HepG2 (cell line): ENCODE measurements around the gene PIGZ. TPM values are rescaled to one million over a fixed set of nuclear protein-coding genes. Genes with fewer than 3 reads are reported as not detected.
"Not testable (repeated sequence)": the region's sequence is repeated elsewhere in the genome, so short reads cannot be mapped to it uniquely, and the experiment has no call there.

ENCODE experiments used
- ATAC-seq: fragments of 200-7000 bp; cut with Tn5 transposase; 3 replicates; pipeline ENCODE4 v1.9.1; 2020; ENCODE audit warnings: mild to moderate bottlenecking, moderate library complexity
- BruUV-seq: library from RNA; stranded (reverse); fragments of 400-500 nt; replicated peaks from 2 replicates; lab custom pipeline; 2021; lab: Mats Ljungman, UMichigan
- CTCF ChIA-PET: fragments of 300-600 bp; formaldehyde crosslinking; extraction: SDS; loops from one replicate; lab custom pipeline; 2021; ENCODE audit warnings: low total read pairs, inconsistent platforms, low intra/inter-chr PET ratio; lab: Yijun Ruan, JAX
- POLR2A ChIA-PET: fragments of 350-600 bp; sonication (Branson Sonifier 250); formaldehyde crosslinking; loops from one replicate; lab custom pipeline; 2020; ENCODE audit warnings: antibody characterized with exemption, inconsistent platforms; lab: Yijun Ruan, JAX
- DNase-seq: peaks from one replicate; pipeline ENCODE4 v3.0.0-alpha.2; 2015; ENCODE audit warnings: low spot score
- FAIRE-seq: peaks from 3 replicates; lab custom pipeline; 2011; peaks lifted over from hg19 to GRCh38; lab: Jason Lieb, UNC
- H2AFZ ChIP-seq: one replicate; pipeline ENCODE4 v1.6.1; 2011; ENCODE audit warnings: low read length, inconsistent platforms
- H3K27ac ChIP-seq: fragments of 300-600 bp; 3 replicates; pipeline ENCODE4 v1.8.0; 2011; ENCODE audit warnings: mixed run types, mild to moderate bottlenecking, mixed read lengths, low read length, inconsistent platforms; ENCODE audit not compliant: insufficient read depth; ENCODE audit errors: extremely low read length
- H3K27me3 ChIP-seq, 2 experiments: fragments of 200-600 bp in 1 of 2; 2 replicates in 1 of 2; 3 replicates in 1 of 2; pipeline versions ENCODE4 v1.6.0 to v1.8.0; 2011; ENCODE audit warnings: low read length in 2 of 2, mild to moderate bottlenecking in 2 of 2, moderate library complexity in 2 of 2, inconsistent platforms in 1 of 2; ENCODE audit not compliant: insufficient read depth in 2 of 2, control insufficient read depth in 1 of 2
- H3K36me3 ChIP-seq, 2 experiments: fragments of 200-600 bp in 1 of 2; replicated peaks in 1 of 2; 2 replicates in 1 of 2; 3 replicates in 1 of 2; pipeline versions ENCODE4 v1.5.1 to v1.8.0; 2011; ENCODE audit warnings: low read length in 2 of 2, inconsistent platforms in 1 of 2; ENCODE audit not compliant: insufficient read depth in 2 of 2, control insufficient read depth in 1 of 2
- H3K4me1 ChIP-seq: 2 replicates; pipeline ENCODE4 v1.5.1; 2012; ENCODE audit warnings: low read length, inconsistent platforms; ENCODE audit not compliant: insufficient read depth
- H3K4me2 ChIP-seq: 2 replicates; pipeline ENCODE4 v1.6.0; 2011; ENCODE audit warnings: low read depth, low read length, inconsistent platforms
- H3K4me3 ChIP-seq, 3 experiments: fragments of 200-600 bp in 1 of 3; sonication (generic), shearing (Covaris generic) in 1 of 3; replicated peaks in 1 of 3; 2 replicates each; pipeline ENCODE4 v1.5.1; 2011 to 2016; ENCODE audit warnings: low read length in 3 of 3, inconsistent platforms in 2 of 3, low read depth in 2 of 3, mild to moderate bottlenecking in 2 of 3, control low read depth in 1 of 3, mixed read lengths in 1 of 3; ENCODE audit not compliant: insufficient read depth in 1 of 3
- H3K79me2 ChIP-seq: one replicate; pipeline ENCODE4 v1.6.1; 2011; ENCODE audit warnings: low read length, inconsistent platforms; ENCODE audit not compliant: insufficient read depth
- H3K9ac ChIP-seq: 2 replicates; pipeline ENCODE4 v1.6.0; 2011; ENCODE audit warnings: mild to moderate bottlenecking, low read depth, low read length, inconsistent platforms; ENCODE audit not compliant: insufficient read depth
- H3K9me3 ChIP-seq: 2 replicates; pipeline ENCODE4 v1.5.1; 2012; ENCODE audit warnings: mild to moderate bottlenecking, low read length
- H4K20me1 ChIP-seq: 2 replicates; pipeline ENCODE4 v1.6.0; 2011; ENCODE audit warnings: inconsistent platforms, mild to moderate bottlenecking, low read length, moderate library complexity; ENCODE audit not compliant: insufficient read depth
- KDM2A ChIP-seq: sonication (generic); formaldehyde crosslinking; IDR thresholded peaks from 2 replicates; pipeline ENCODE4 v1.4.0; 2020; ENCODE audit warnings: low read depth, missing genetic modification reagents, borderline replicate concordance
- MED1 ChIP-seq: sonication (generic); formaldehyde crosslinking; IDR thresholded peaks from 2 replicates; pipeline ENCODE4 v1.4.0; 2020; ENCODE audit warnings: missing genetic modification reagents
- POLR2AphosphoS5 ChIP-seq: IDR thresholded peaks from 2 replicates; pipeline ENCODE4 v1.6.1; 2012; ENCODE audit warnings: low read depth, low read length
- POLR2G ChIP-seq: fragments of 200-400 bp; formaldehyde crosslinking; IDR thresholded peaks from 2 replicates; pipeline ENCODE4 v1.6.1; 2018; ENCODE audit warnings: mild to moderate bottlenecking, low read depth, low read length, moderate library complexity
- RBFOX2 ChIP-seq: fragments of 200-400 bp; formaldehyde crosslinking; IDR thresholded peaks from 2 replicates; pipeline ENCODE4 v1.6.1; 2017; ENCODE audit warnings: low read depth, mild to moderate bottlenecking, low read length
- SOX5 ChIP-seq: IDR thresholded peaks from 2 replicates; pipeline ENCODE4 v1.6.1; 2016; ENCODE audit warnings: borderline replicate concordance
- SP5 ChIP-seq: IDR thresholded peaks from 2 replicates; pipeline ENCODE4 v1.6.1; 2016; ENCODE audit warnings: low read depth, borderline replicate concordance
- ZFX ChIP-seq: sonication (generic); formaldehyde crosslinking; IDR thresholded peaks from 2 replicates; pipeline ENCODE4 v1.4.0; 2020; ENCODE audit warnings: mild to moderate bottlenecking, low read depth, missing genetic modification reagents, moderate library complexity
- ZNF589 ChIP-seq: sonication (generic); formaldehyde crosslinking; conservative IDR thresholded peaks from 2 replicates; pipeline ENCODE4 v1.8.0; 2022; ENCODE audit warnings: mild to moderate bottlenecking, moderate library complexity, missing genetic modification reagents
- WGBS: methylation state at CpG from one replicate; pipeline ENCODE4 v1.1.6; 2017; ENCODE audit warnings: low lambda C conversion rate; 5-methylcytosine and 5-hydroxymethylcytosine counted together
- in situ Hi-C: cut with HindIII; loops from 2 replicates; pipeline ENCODE4 v1.10.0; 2017; ENCODE audit warnings: low pct_unique_long_range_greater_than_20kb; ENCODE audit not compliant: extremely low pct_ligation_motif_present
- intact Hi-C: fragments of 100-400 bp; cut with micrococcal nuclease; formaldehyde crosslinking; loops from one replicate; pipeline ENCODE4 v1.10.0; 2022; ENCODE audit not compliant: unreplicated experiment
- polyA plus RNA-seq, 8 experiments: library from polyadenylated mRNA; depleted of rRNA in 3 of 8; stranded (reverse) in 7 of 8; unstranded in 1 of 8; fragments of >200 nt; fragmentation: Illumina TruSeq in 4 of 8; extraction: Trizol in 4 of 8; gene quantifications; 2 replicates each; pipeline versions ENCODE4 v1.2.1 to v1.2.3, GENCODE V29; 2011 to 2016; ENCODE audit warnings: low read depth in 4 of 8, missing spikeins in 1 of 8, mixed read lengths in 1 of 8; ENCODE audit not compliant: insufficient read depth in 1 of 8
- total RNA-seq, 5 experiments: library from RNA; depleted of rRNA; stranded (reverse); fragments of >200 nt; fragmentation: Illumina TruSeq; extraction: Trizol; gene quantifications; 2 replicates each; pipeline ENCODE4 v1.2.3, GENCODE V29; 2016; ENCODE audit warnings: low read depth in 1 of 5

PIGZ gene
- total and polyA plus RNA-seq, 2 of the 13 experiments (the other 11 are each of a cell fraction or from before 2014, with no cell fraction given): 4.7 to 60.5 TPM

- TF ChIP-seq SOX5 (0 out of 2 replicates have a peak, but pooled peaks have one; percentile 37), POLR2G (peak; percentile 37), POLR2AphosphoS5 (peak; percentile 7; the same call in 1 of the 2 replicates), ZFX (CRISPR knock-in tag) (0 out of 2 replicates have a peak, but pooled peaks have one; percentile 17), MED1 (peak; percentile 46), KDM2A (peak; percentile 45; the same call in 1 of the 2 replicates), SP5 (CRISPR knock-in tag) (0 out of 2 replicates have a peak, but pooled peaks have one; percentile 12), RBFOX2 (0 out of 2 replicates have a peak, but pooled peaks have one; percentile 33), ZNF589 (CRISPR knock-in tag) (0 out of 2 replicates have a peak, but pooled peaks have one; percentile 22)
- TF ChIP-seq, all 625 proteins: peak for 9; not testable (repeated sequence) for 616
- in situ Hi-C loops, POLR2A ChIA-PET, ATAC-seq, H2AFZ ChIP-seq, H3K36me3 ChIP-seq, BruUV-seq, DNase-seq, CTCF ChIA-PET, FAIRE-seq, H3K9me3 ChIP-seq, H4K20me1 ChIP-seq, H3K27me3 ChIP-seq, intact Hi-C loops: not testable (repeated sequence)
- H3K4me2 ChIP-seq: peak overlapping the region; percentile 96
- H3K4me1 ChIP-seq: peaks cover 77% of the 10 kb centered on the region
- peaks cover 47% of the 10 kb centered on the region for H3K79me2 ChIP-seq
- H3K4me3 ChIP-seq: peak overlapping the region in 2 of 3 experiments; percentile 74 to 97; a peak in 5 of 6 replicates
- WGBS: 81% methylated on average over 11 of the region's 14 CpGs
- peak overlapping the region; percentile 95 for H3K27ac ChIP-seq
- H3K9ac ChIP-seq: peak overlapping the region; percentile 98; the same call in 1 of the 2 replicates
Observed at GRCh38 chr3:196944037-196944790, 24.4 kb downstream of the PIGZ start.
